GM12878 (cell line): ENCODE data around the gene SRCIN1. TPM values are rescaled to one million over a fixed set of nuclear protein-coding genes. Genes with fewer than 3 reads are reported as not detected.
"Not testable (repeated sequence)": the region's sequence is repeated elsewhere in the genome, so short reads cannot be mapped to it uniquely, and the experiment has no call there.

Source experiments
- ATAC-seq: fragments of 200-7000 bp; cut with Tn5 transposase; 3 replicates; pipeline ENCODE4 v1.9.1; 2020; ENCODE audit warnings: mild to moderate bottlenecking, moderate library complexity
- BruUV-seq: library from RNA; stranded (reverse); fragments of 400-500 nt; replicated peaks from 2 replicates; lab custom pipeline; 2021; lab: Mats Ljungman, UMichigan
- CTCF ChIA-PET: fragments of 300-600 bp; sonication (Branson Sonifier 250); formaldehyde crosslinking; extraction: SDS; loops from one replicate; lab custom pipeline; 2021; ENCODE audit warnings: inconsistent platforms; lab: Yijun Ruan, JAX
- POLR2A ChIA-PET: fragments of 350-600 bp; formaldehyde crosslinking; extraction: SDS; loops from one replicate; lab custom pipeline; 2021; ENCODE audit warnings: inconsistent platforms; lab: Charles Lee
- RAD21 ChIA-PET: fragments of 300-600 bp; sonication (Branson Sonifier 250); formaldehyde crosslinking; loops from one replicate; lab custom pipeline; 2023; ENCODE audit warnings: antibody characterized with exemption; ENCODE audit not compliant: unreplicated experiment; lab: Charles Lee
- SMC1A ChIA-PET: fragments of 300-600 bp; sonication (Branson Sonifier 250); formaldehyde crosslinking; loops from one replicate; lab custom pipeline; 2023; ENCODE audit not compliant: unreplicated experiment, uncharacterized antibody; lab: Charles Lee
- DNase-seq: peaks from one replicate; pipeline ENCODE4 v3.0.0-alpha.2; 2011; ENCODE audit warnings: low read depth, low spot score
- FAIRE-seq: peaks from 3 replicates; lab custom pipeline; 2011; peaks lifted over from hg19 to GRCh38; lab: Jason Lieb, UNC
- H2AFZ ChIP-seq: 2 replicates; pipeline ENCODE4 v1.6.0; 2011; ENCODE audit warnings: low read depth, low read length, control low read depth; ENCODE audit not compliant: control insufficient read depth
- H3K27ac ChIP-seq: 2 replicates; pipeline ENCODE4 v1.5.1; 2011; ENCODE audit warnings: control low read depth; ENCODE audit not compliant: control insufficient read depth, insufficient read depth
- H3K27me3 ChIP-seq, 2 experiments: replicated peaks in 1 of 2; 2 replicates each; pipeline versions ENCODE4 v1.6.0 to v1.6.1; 2011; ENCODE audit warnings: low read length in 1 of 2; ENCODE audit not compliant: control insufficient read depth in 2 of 2, insufficient read depth in 2 of 2
- H3K36me3 ChIP-seq, 2 experiments: 2 replicates each; pipeline ENCODE4 v1.5.1; 2011; ENCODE audit warnings: low read length in 1 of 2; ENCODE audit not compliant: control insufficient read depth in 2 of 2, insufficient read depth in 2 of 2
- H3K4me1 ChIP-seq: 2 replicates; pipeline ENCODE4 v1.6.1; 2011; ENCODE audit warnings: mild to moderate bottlenecking, low read length, moderate library complexity, mixed read lengths; ENCODE audit not compliant: control insufficient read depth, insufficient read depth
- H3K4me2 ChIP-seq: 2 replicates; pipeline ENCODE4 v1.6.0; 2011; ENCODE audit warnings: control low read depth; ENCODE audit not compliant: control insufficient read depth, insufficient read depth
- H3K4me3 ChIP-seq: fragments of 200-600 bp; sonication (generic); 2 replicates; pipeline ENCODE4 v1.5.1; 2016
- H3K79me2 ChIP-seq: 2 replicates; pipeline ENCODE4 v1.6.0; 2011; ENCODE audit warnings: low read length; ENCODE audit not compliant: control insufficient read depth, insufficient read depth
- H3K9ac ChIP-seq: 2 replicates; pipeline ENCODE4 v1.8.0; 2011; ENCODE audit warnings: low read length, control low read depth, mixed read lengths; ENCODE audit not compliant: control insufficient read depth, insufficient read depth
- H3K9me3 ChIP-seq: replicated peaks from 3 replicates; pipeline ENCODE4 v1.5.1; 2011; ENCODE audit warnings: mild to moderate bottlenecking, low read length; ENCODE audit not compliant: control insufficient read depth, insufficient read depth
- H4K20me1 ChIP-seq: 2 replicates; pipeline ENCODE4 v1.6.0; 2011; ENCODE audit not compliant: control insufficient read depth, insufficient read depth
- FOXM1 ChIP-seq: IDR thresholded peaks from 2 replicates; pipeline ENCODE4 v1.6.1; 2012; ENCODE audit warnings: low read depth, mild to moderate bottlenecking, inconsistent platforms, low read length, moderate library complexity
- SMAD1 ChIP-seq: fragments of 450-650 bp; IDR thresholded peaks from 2 replicates; pipeline ENCODE4 v1.6.1; 2018; ENCODE audit warnings: mild to moderate bottlenecking, low read depth; ENCODE audit not compliant: partially characterized antibody
- ZBTB4 ChIP-seq: fragments of 450-650 bp; formaldehyde crosslinking; IDR thresholded peaks from 2 replicates; pipeline ENCODE4 v1.4.0; 2022; ENCODE audit warnings: mild to moderate bottlenecking, moderate library complexity
- WGBS: methylation state at CpG from one replicate; pipeline ENCODE4 v1.1.6; 2016; ENCODE audit warnings: low lambda C conversion rate; ENCODE audit not compliant: insufficient replicate concordance, insufficient coverage; ENCODE audit errors: missing lambda C conversion rate; 5-methylcytosine and 5-hydroxymethylcytosine counted together
- in situ Hi-C: fragments of 300-500 bp; cut with MboI; formaldehyde crosslinking; loops from 9 replicates; pipeline ENCODE4 v1.14.3; 2018; ENCODE audit warnings: mixed read lengths
- intact Hi-C: fragments of 100-400 bp; cut with micrococcal nuclease; formaldehyde crosslinking; loops from one replicate; pipeline ENCODE4 v1.14.2; 2022; ENCODE audit not compliant: unreplicated experiment
- polyA plus RNA-seq, 11 experiments: library from polyadenylated mRNA; depleted of rRNA in 4 of 11; unstranded in 6 of 11; stranded (reverse) in 5 of 11; fragments of >200 nt; fragmentation: Nextera tagmentation in 4 of 11; fragmentation: Illumina TruSeq in 1 of 11; extraction: Ambion mirVana in 4 of 11; extraction: Trizol in 1 of 11; gene quantifications; 1 replicate in 1 of 11; 2 replicates in 10 of 11; pipeline versions ENCODE4 v1.2.1 to v1.2.3, GENCODE V29; 2011 to 2016; ENCODE audit warnings: inconsistent platforms in 2 of 11, missing spikeins in 2 of 11, low read depth in 1 of 11
- total RNA-seq, 4 experiments: library from RNA; depleted of rRNA in 3 of 4; stranded (reverse); fragments of >200 nt in 3 of 4; fragmentation: Illumina TruSeq in 1 of 4; extraction: Trizol in 1 of 4; gene quantifications; 2 replicates each; pipeline versions ENCODE4 v1.2.1 to v1.2.3, GENCODE V29; 2013 to 2021

SRCIN1 gene
- total and polyA plus RNA-seq, 10 of the 15 experiments (the other 5 are each of a cell fraction or from before 2014, with no cell fraction given), result under 0.01 to 0.74 (median 0.20) TPM; not detected in 3

- ChIA-PET CTCF (no interaction called here), RAD21 (interaction anchor here (0.7 kb wide), 1 partner anchor 53 kb away, joined by 3 read pairs; no protein-coding TSS in a partner anchor), SMC1A (no interaction called here), POLR2A (no interaction called here)
- intact Hi-C loops, result no loop called here
- Histone ChIP-seq H3K4me3 (no peak overlapping the region), H3K27ac (no peak overlapping the region), H2AFZ (no peak overlapping the region), H3K4me2 (no peak overlapping the region), H3K36me3 (no peaks in the 10 kb centered on the region), H3K4me1 (no peaks in the 10 kb centered on the region), H4K20me1 (no peaks in the 10 kb centered on the region), H3K79me2 (no peaks in the 10 kb centered on the region), H3K27me3 (no peaks in the 10 kb centered on the region; a peak in 1 of 4 replicates), H3K9ac (no peak overlapping the region), H3K9me3 (no peaks in the 10 kb centered on the region)
- FAIRE-seq (no peak), DNase-seq (no peak), ATAC-seq (no peak)
- WGBS, result 50% methylated on average over 16 of the region's 16 CpGs
- in situ Hi-C loops, result no loop called here
- TF ChIP-seq ZBTB4 (CRISPR knock-in tag), result no peak
- TF ChIP-seq SMAD1, result no peak
- TF ChIP-seq FOXM1, result no peak
- BruUV-seq, result no TSS peak
Observed at GRCh38 chr17:38532451-38532850, 73.3 kb downstream of the SRCIN1 start.

- H3K4me1 ChIP-seq, H4K20me1 ChIP-seq, H3K4me3 ChIP-seq, CTCF ChIA-PET, H3K9me3 ChIP-seq, H3K4me2 ChIP-seq, H3K27ac ChIP-seq, DNase-seq, POLR2A ChIA-PET, H3K9ac ChIP-seq, H2AFZ ChIP-seq, intact Hi-C loops, SMC1A ChIA-PET, H3K79me2 ChIP-seq, BruUV-seq, ATAC-seq, H3K27me3 ChIP-seq, FAIRE-seq, RAD21 ChIA-PET, in situ Hi-C loops, H3K36me3 ChIP-seq: not testable (repeated sequence)
- WGBS, result 54% methylated on average over 10 of the region's 11 CpGs
Observed at GRCh38 chr17:38531761-38532160, 74.0 kb downstream of the SRCIN1 start.

GRCh38 chr17:38530856-38531255 lies 74.9 kb downstream of the SRCIN1 start:
- H3K36me3 ChIP-seq, POLR2A ChIA-PET, FAIRE-seq, SMC1A ChIA-PET, H3K4me3 ChIP-seq, H3K79me2 ChIP-seq, RAD21 ChIA-PET, H3K27me3 ChIP-seq, H3K4me1 ChIP-seq, BruUV-seq, in situ Hi-C loops, intact Hi-C loops, H3K9ac ChIP-seq, H4K20me1 ChIP-seq, H3K9me3 ChIP-seq, DNase-seq, H3K27ac ChIP-seq, H3K4me2 ChIP-seq, H2AFZ ChIP-seq, CTCF ChIA-PET, ATAC-seq: not testable (repeated sequence)
- 24% methylated on average over 10 of the region's 11 CpGs for WGBS
